Caco-2 (cell line): Measurements from ENCODE around the gene FEV. TPM values are rescaled to one million over a fixed set of nuclear protein-coding genes. Genes with fewer than 3 reads are reported as not detected.
"Not testable (repeated sequence)": the region's sequence is repeated elsewhere in the genome, so short reads cannot be mapped to it uniquely, and the experiment has no call there.

ENCODE experiments used
- BruUV-seq: library from RNA; stranded (reverse); fragments of 400-500 nt; replicated peaks from 2 replicates; lab custom pipeline; 2021; lab: Mats Ljungman, UMichigan
- CTCF ChIA-PET: fragments of 300-600 bp; sonication (Branson Sonifier 250); formaldehyde crosslinking; loops from one replicate; lab custom pipeline; 2022; ENCODE audit warnings: antibody characterized with exemption; lab: Charles Lee
- POLR2A ChIA-PET: fragments of 300-600 bp; sonication (Branson Sonifier 250); formaldehyde crosslinking; loops from one replicate; lab custom pipeline; 2022; ENCODE audit warnings: antibody characterized with exemption; lab: Charles Lee
- DNase-seq, 2 experiments: peaks; one replicate each; pipeline versions ENCODE4 v3.0.0 to v3.0.0-alpha.2; 2020 to 2022
- H3K27me3 ChIP-seq: replicated peaks from 2 replicates; pipeline ENCODE4 v1.6.0; 2011; ENCODE audit warnings: low read length; ENCODE audit not compliant: control insufficient read depth, insufficient read depth
- H3K36me3 ChIP-seq: 2 replicates; pipeline ENCODE4 v1.5.1; 2011; ENCODE audit warnings: low read length; ENCODE audit not compliant: control insufficient read depth, insufficient read depth
- H3K4me1 ChIP-seq: fragments of 250-450 bp; sonication (Bioruptor Pico); 2 replicates; pipeline ENCODE4 v1.5.1; 2020; ENCODE audit warnings: mild to moderate bottlenecking
- H3K4me3 ChIP-seq: 2 replicates; pipeline ENCODE4 v1.5.1; 2011; ENCODE audit warnings: low read depth, mild to moderate bottlenecking, control low read depth, low read length
- H3K9me3 ChIP-seq: fragments of 250-450 bp; sonication (Bioruptor Pico); 2 replicates; pipeline ENCODE4 v1.5.1; 2020; ENCODE audit warnings: mild to moderate bottlenecking, moderate library complexity
- H3K27ac Mint-ChIP-seq: one replicate; pipeline ENCODE4 v1.8.0; 2022; ENCODE audit warnings: mixed read lengths; ENCODE audit not compliant: unreplicated experiment
- H3K27me3 Mint-ChIP-seq: one replicate; pipeline ENCODE4 v1.8.0; 2022; ENCODE audit warnings: mixed read lengths; ENCODE audit not compliant: insufficient read depth, unreplicated experiment
- H3K36me3 Mint-ChIP-seq: one replicate; pipeline ENCODE4 v1.8.0; 2022; ENCODE audit warnings: mild to moderate bottlenecking, mixed read lengths; ENCODE audit not compliant: insufficient read depth, unreplicated experiment
- H3K4me1 Mint-ChIP-seq: one replicate; pipeline ENCODE4 v1.8.0; 2022; ENCODE audit warnings: low read depth, mixed read lengths; ENCODE audit not compliant: unreplicated experiment
- H3K4me3 Mint-ChIP-seq: one replicate; pipeline ENCODE4 v1.8.0; 2022; ENCODE audit warnings: mild to moderate bottlenecking, moderate library complexity, mixed read lengths; ENCODE audit not compliant: unreplicated experiment
- H3K9me3 Mint-ChIP-seq: one replicate; pipeline ENCODE4 v1.8.0; 2022; ENCODE audit warnings: mixed read lengths; ENCODE audit not compliant: unreplicated experiment
- intact Hi-C: fragments of 100-400 bp; cut with micrococcal nuclease; formaldehyde crosslinking; loops from one replicate; pipeline ENCODE4 v1.10.0; 2022; ENCODE audit not compliant: unreplicated experiment
- microRNA-seq: library from miRNA; unstranded; fragments of <30 nt; microRNA quantifications from one replicate; pipeline ENCODE4 v1.2.0, GENCODE V29; 2022
- total RNA-seq: library from RNA; stranded (reverse); gene quantifications from 2 replicates; pipeline ENCODE4 v1.2.3, GENCODE V29; 2022
- TF ChIP-seq, protein P1 (sequence below), 2 experiments: fragments of 200-600 bp in 1 of 2; IDR thresholded peaks; 1 replicate in 1 of 2; 2 replicates in 1 of 2; pipeline versions ENCODE4 v1.5.1 to v1.8.0; 2011 to 2022; ENCODE audit warnings: antibody characterized with exemption in 1 of 2, control low read depth in 1 of 2, inconsistent platforms in 1 of 2, low read depth in 1 of 2, low read length in 1 of 2, mild to moderate bottlenecking in 1 of 2, moderate library complexity in 1 of 2; ENCODE audit not compliant: insufficient read depth in 1 of 2, severe bottlenecking in 1 of 2, unreplicated experiment in 1 of 2

The FEV gene
- total RNA-seq, 1 experiment from 2014 or later, result not detected

DNA sequence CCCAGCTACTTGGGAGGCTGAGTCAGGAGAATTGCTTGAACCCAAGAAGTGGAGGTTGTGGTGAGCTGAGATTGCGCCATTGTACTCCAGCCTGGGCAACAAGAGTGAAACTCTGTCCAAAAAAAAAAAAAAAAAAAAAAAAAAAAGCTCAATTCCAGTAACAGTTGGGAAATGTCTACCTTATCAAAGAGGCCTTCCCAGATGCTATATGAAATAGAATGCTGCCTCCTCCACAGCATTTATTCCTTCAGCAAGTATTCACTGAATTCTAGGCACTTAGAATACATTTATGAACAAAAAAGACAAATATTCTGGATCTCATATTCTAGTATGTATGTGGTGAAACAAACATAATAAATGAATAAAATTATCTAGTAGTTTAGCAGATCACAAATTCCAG, 38.4 kb downstream of the FEV start:
- H3K4me3 Mint-ChIP-seq, result no peak overlapping the region
- TF ChIP-seq, protein P1, sequence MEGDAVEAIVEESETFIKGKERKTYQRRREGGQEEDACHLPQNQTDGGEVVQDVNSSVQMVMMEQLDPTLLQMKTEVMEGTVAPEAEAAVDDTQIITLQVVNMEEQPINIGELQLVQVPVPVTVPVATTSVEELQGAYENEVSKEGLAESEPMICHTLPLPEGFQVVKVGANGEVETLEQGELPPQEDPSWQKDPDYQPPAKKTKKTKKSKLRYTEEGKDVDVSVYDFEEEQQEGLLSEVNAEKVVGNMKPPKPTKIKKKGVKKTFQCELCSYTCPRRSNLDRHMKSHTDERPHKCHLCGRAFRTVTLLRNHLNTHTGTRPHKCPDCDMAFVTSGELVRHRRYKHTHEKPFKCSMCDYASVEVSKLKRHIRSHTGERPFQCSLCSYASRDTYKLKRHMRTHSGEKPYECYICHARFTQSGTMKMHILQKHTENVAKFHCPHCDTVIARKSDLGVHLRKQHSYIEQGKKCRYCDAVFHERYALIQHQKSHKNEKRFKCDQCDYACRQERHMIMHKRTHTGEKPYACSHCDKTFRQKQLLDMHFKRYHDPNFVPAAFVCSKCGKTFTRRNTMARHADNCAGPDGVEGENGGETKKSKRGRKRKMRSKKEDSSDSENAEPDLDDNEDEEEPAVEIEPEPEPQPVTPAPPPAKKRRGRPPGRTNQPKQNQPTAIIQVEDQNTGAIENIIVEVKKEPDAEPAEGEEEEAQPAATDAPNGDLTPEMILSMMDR (IDR thresholded peaks at IDR 0.05; ENCODE audit: insufficient read depth in 1 of 2, low read depth in 1 of 2, low read length in 1 of 2, severe bottlenecking in 1 of 2, unreplicated experiment in 1 of 2), result no peak
- H3K27ac Mint-ChIP-seq, result no peak overlapping the region
- intact Hi-C loops, result no loop called here
- Histone ChIP-seq H3K36me3 (no peaks in the 10 kb centered on the region), H3K4me3 (no peak overlapping the region), H3K9me3 (no peaks in the 10 kb centered on the region), H3K4me1 (no peaks in the 10 kb centered on the region), H3K27me3 (no peaks in the 10 kb centered on the region)
- CTCF ChIA-PET, result interaction anchor here (1.1 kb wide), 1 partner anchor 48 kb away, joined by 6 read pairs; no protein-coding TSS in a partner anchor
- peaks cover 10% of the 10 kb centered on the region for H3K27me3 Mint-ChIP-seq
- no peaks in the 10 kb centered on the region for H3K9me3 Mint-ChIP-seq
- H3K36me3 Mint-ChIP-seq, result no peaks in the 10 kb centered on the region
- POLR2A ChIA-PET, result no interaction called here
- DNase-seq, result no peak
- BruUV-seq, result no TSS peak
- no peaks in the 10 kb centered on the region for H3K4me1 Mint-ChIP-seq

DNA sequence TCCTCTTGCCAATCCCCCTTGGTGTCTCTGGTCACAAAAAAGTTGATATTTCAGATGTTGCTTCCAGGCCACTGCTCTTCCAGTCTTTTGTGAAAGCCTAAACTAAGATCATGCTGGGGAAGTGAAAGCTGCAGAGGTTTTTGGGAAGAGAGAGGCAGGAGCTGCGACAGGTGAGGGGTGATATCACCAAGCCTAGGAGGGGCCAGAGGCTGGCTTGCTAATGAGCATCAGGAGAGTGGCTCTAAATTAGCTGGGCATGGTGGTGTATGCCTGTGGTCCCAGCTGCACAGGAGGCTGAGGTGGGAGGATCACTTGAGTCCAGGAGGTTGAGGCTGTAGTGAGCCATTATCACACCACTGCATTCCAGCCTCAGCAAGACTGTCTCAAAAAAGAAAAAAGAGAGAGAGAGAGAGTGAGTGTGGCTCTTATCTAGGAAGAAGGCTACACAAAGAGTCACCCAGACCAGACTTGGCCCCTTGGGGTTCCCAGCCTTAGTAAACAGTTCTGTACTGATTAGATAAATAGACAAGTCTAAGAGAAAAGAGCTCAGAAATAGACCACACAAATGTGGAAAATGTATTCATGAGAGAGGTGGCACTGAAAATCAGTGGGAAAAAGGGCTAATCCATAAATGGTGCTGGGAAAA, 40.1 kb downstream of the FEV start:
- no peaks in the 10 kb centered on the region for H3K36me3 Mint-ChIP-seq
- intact Hi-C loops, result no loop called here
- no peak overlapping the region for H3K27ac Mint-ChIP-seq
- POLR2A ChIA-PET, result no interaction called here
- H3K4me3 Mint-ChIP-seq, result no peak overlapping the region
- H3K9me3 ChIP-seq, result no peaks in the 10 kb centered on the region
- H3K4me1 ChIP-seq, result no peaks in the 10 kb centered on the region
- CTCF ChIA-PET, result interaction anchor here (1.0 to 1.3 kb wide), 2 partner anchors 9 to 35 kb away, joined by 3 to 5 read pairs; no protein-coding TSS in a partner anchor
- no peaks in the 10 kb centered on the region for H3K36me3 ChIP-seq
- H3K27me3 ChIP-seq, result no peaks in the 10 kb centered on the region
- DNase-seq, result no peak
- BruUV-seq, result no TSS peak
- TF ChIP-seq, protein P1 (IDR thresholded peaks at IDR 0.05; ENCODE audit: insufficient read depth in 1 of 2, low read depth in 1 of 2, low read length in 1 of 2, severe bottlenecking in 1 of 2, unreplicated experiment in 1 of 2), result no peak
- H3K4me1 Mint-ChIP-seq, result no peaks in the 10 kb centered on the region
- peaks cover 13% of the 10 kb centered on the region for H3K27me3 Mint-ChIP-seq
- H3K9me3 Mint-ChIP-seq, result no peaks in the 10 kb centered on the region
- H3K4me3 ChIP-seq, result no peak overlapping the region

DNA sequence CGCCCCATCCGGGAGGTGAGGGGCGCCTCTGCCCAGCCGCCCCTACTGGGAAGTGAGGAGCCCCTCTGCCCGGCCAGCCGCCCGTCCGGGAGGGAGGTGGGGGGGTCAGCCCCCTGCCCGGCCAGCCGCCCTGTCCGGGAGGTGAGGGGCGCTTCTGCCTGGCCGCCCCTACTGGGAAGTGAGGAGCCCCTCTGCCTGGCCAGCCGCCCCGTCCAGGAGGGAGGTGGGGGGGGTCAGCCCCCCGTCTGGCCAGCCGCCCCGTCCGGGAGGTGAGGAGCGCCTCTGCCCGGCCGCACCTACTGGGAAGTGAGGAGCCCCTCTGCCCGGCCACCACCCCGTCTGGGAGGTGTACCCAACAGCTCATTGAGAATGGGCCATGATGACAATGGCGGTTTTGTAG, 53.2 kb downstream of the FEV start:
- H3K36me3 ChIP-seq, H3K4me3 ChIP-seq, H3K27me3 ChIP-seq, H3K9me3 ChIP-seq, BruUV-seq, H3K27me3 Mint-ChIP-seq, DNase-seq, H3K27ac Mint-ChIP-seq, CTCF ChIA-PET, intact Hi-C loops, H3K4me3 Mint-ChIP-seq, H3K4me1 Mint-ChIP-seq, POLR2A ChIA-PET, H3K4me1 ChIP-seq, H3K36me3 Mint-ChIP-seq: not testable (repeated sequence)
- peaks cover 15% of the 10 kb centered on the region for H3K9me3 Mint-ChIP-seq

Small RNA genes lying within 50 kb of the gene (microRNA-seq; reads per million reads assigned to microRNA genes)
- gene MIR375, result 1,141 reads per million, percentile 88 among the genes with 10 or more reads in this experiment

Other genes with a start within 250 kb of the FEV start
- gene CYP27A1, start 203.0 kb downstream of the FEV start, total RNA-seq, result 20.9 and 26.8 TPM in 2 replicates
- not detected in 2 replicates for gene PRKAG3, start 153.4 kb downstream of the FEV start, total RNA-seq
- gene WNT6, start 125.4 kb downstream of the FEV start, total RNA-seq, result 18.3 and 20.3 TPM in 2 replicates
- 0.81 and 1.2 TPM in 2 replicates for gene WNT10A, start 104.3 kb downstream of the FEV start, total RNA-seq
- gene CDK5R2, start 25.5 kb downstream of the FEV start, total RNA-seq, result 0.18 and 0.21 TPM in 2 replicates
- 0.59 TPM in 1 of 2 replicates, not detected in the other for gene CRYBA2, start 8.2 kb upstream of the FEV start, total RNA-seq
- gene CFAP65, start 56.3 kb upstream of the FEV start, total RNA-seq, result 0.34 and 0.77 TPM in 2 replicates
- gene IHH, start 75.7 kb upstream of the FEV start, total RNA-seq, result 19.0 and 22.6 TPM in 2 replicates
- gene NHEJ1, start 175.6 kb upstream of the FEV start, total RNA-seq, result 28.5 and 29.6 TPM in 2 replicates
- 6.5 and 7.1 TPM in 2 replicates for gene SLC23A3, start 184.8 kb upstream of the FEV start, total RNA-seq
- gene CNPPD1, start 191.7 kb upstream of the FEV start, total RNA-seq, result 59.3 and 62.9 TPM in 2 replicates
- 59.5 and 62.0 TPM in 2 replicates for gene RETREG2, start 193.1 kb upstream of the FEV start, total RNA-seq
- gene ZFAND2B, start 221.6 kb upstream of the FEV start, total RNA-seq, result 37.3 and 41.8 TPM in 2 replicates
- gene ABCB6, start 233.8 kb upstream of the FEV start, total RNA-seq, result 66.0 and 68.6 TPM in 2 replicates
- gene ATG9A, start 244.5 kb upstream of the FEV start, total RNA-seq, result 59.6 and 62.9 TPM in 2 replicates
- gene ANKZF1, start 244.6 kb upstream of the FEV start, total RNA-seq, result 50.7 and 51.5 TPM in 2 replicates